GM12801 (cell line): ENCODE data around the gene XYLT1.

Experiments used
- TF ChIP-seq, protein P1 (sequence below): IDR thresholded peaks from one replicate; pipeline ENCODE4 v1.5.1; 2011; ENCODE audit warnings: control low read depth; ENCODE audit not compliant: insufficient read length; ENCODE audit errors: extremely low read depth

The XYLT1 gene

GRCh38 chr16:17053536-17054160, 417.1 kb downstream of the XYLT1 start:
- TF ChIP-seq, protein P1, sequence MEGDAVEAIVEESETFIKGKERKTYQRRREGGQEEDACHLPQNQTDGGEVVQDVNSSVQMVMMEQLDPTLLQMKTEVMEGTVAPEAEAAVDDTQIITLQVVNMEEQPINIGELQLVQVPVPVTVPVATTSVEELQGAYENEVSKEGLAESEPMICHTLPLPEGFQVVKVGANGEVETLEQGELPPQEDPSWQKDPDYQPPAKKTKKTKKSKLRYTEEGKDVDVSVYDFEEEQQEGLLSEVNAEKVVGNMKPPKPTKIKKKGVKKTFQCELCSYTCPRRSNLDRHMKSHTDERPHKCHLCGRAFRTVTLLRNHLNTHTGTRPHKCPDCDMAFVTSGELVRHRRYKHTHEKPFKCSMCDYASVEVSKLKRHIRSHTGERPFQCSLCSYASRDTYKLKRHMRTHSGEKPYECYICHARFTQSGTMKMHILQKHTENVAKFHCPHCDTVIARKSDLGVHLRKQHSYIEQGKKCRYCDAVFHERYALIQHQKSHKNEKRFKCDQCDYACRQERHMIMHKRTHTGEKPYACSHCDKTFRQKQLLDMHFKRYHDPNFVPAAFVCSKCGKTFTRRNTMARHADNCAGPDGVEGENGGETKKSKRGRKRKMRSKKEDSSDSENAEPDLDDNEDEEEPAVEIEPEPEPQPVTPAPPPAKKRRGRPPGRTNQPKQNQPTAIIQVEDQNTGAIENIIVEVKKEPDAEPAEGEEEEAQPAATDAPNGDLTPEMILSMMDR = no peak
